GM12874 (cell line): ENCODE data around the gene LRRC23.
A peak's percentile ranks its signal among the peaks of the same experiment; 100 is the strongest.

Experiments used
- CTCF ChIP-seq: IDR thresholded peaks from 2 replicates; pipeline ENCODE4 v1.5.1; 2011; ENCODE audit warnings: low read depth, mild to moderate bottlenecking, control low read depth, low read length, moderate library complexity; ENCODE audit not compliant: insufficient read depth

Gene LRRC23

GRCh38 chr12:6887460-6887859 lies 17.2 kb upstream of the LRRC23 start:
- TF ChIP-seq CTCF: no peak

DNA sequence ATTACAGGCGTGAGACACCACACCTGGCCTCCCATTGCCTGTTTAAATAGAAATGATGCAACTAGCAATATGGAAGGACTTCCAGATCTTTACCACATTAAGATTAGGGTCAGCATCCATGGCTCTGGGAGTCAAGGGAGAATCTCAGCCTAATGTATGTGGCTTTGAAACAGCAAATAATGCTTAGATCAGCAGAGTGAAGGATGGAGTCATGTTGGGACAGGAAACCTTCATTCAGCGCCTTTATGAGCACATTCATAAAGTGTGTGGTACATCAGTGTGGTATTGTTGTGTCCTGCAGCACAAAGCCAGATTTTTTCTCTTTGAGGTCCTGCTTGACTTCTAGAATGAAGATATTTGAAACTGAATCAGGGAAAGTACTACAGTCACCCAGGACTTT lies 16.3 kb upstream of the LRRC23 start:
- TF ChIP-seq CTCF: no peak

- peak; percentile 84 for TF ChIP-seq CTCF
These were observed 13.6 kb upstream of the LRRC23 start for GRCh38 chr12:6890789-6891645.

GRCh38 chr12:6891646-6892001 lies 13.0 kb upstream of the LRRC23 start:
- TF ChIP-seq CTCF: no peak

DNA sequence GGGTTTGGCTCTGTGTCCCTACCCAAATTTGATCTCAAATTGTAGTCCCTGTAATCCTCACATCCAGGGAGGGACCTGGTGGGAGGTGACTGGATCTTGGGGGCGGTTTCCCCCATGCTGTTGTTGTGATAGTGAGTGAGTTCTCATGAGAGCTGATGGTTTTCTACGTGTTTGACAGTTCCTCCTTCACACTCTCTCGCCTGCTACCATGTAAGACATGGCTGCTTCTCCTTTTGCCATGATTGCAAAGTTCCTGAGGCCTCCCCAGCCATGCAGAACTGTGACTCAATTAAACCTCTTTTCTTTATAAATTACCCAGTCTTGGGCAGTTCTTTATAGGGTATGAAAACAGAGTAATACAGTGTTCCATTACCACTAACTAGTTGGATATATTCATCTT lies 10.3 kb upstream of the LRRC23 start:
- no peak for TF ChIP-seq CTCF

DNA sequence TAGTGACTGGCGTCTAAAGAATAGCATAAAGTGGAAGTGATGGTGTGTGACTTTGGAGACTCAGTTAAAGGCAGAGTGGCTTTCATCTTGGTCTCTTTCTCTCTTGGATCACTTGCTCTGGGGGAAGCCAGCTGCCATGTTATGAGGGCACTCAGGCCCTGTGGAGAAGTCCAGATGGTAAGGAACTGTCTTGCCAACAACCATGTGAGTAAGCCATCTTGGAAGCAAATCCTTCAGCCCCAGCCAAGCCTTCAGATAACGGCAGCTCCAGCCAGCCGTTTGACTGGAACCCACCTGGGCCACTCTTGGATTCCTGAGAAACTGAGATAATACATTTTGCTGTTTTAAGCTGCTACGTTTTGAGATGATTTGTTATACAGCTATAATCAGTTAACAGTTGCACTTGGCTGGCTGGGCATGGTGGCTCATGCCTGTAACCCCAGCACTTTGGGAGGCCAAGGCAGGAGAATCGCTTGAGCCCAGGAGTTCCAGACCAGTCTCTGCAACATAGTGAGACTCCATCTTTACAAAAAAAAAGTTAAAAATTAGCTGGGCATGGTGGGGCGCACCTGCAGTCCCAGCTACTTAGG lies 7.7 kb upstream of the LRRC23 start:
- TF ChIP-seq CTCF: no peak

DNA sequence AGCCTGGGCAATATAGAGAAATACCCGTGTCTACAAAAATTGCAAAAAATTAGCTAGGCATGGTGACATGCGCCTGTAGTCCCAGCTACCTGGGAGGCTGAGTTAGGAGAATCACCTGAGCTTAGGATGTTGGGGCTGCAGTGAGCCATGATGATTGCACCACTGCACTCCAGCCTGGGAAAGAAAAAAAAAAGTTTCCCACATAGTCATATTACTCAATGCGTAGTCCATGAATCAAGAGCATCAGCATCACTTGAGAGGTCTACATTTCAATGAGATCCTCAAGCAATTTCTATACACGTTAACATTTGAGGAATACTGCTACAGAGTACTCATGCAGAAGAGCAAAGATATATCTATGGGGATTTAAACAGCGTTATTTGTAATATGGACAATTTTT lies 5.2 kb upstream of the LRRC23 start:
- no peak for TF ChIP-seq CTCF
